ENCODE data around the gene PRR30.
"Not testable (repeated sequence)": the region's sequence is repeated elsewhere in the genome, so short reads cannot be mapped to it uniquely, and the experiment has no call there.

PRR30 gene

DNA sequence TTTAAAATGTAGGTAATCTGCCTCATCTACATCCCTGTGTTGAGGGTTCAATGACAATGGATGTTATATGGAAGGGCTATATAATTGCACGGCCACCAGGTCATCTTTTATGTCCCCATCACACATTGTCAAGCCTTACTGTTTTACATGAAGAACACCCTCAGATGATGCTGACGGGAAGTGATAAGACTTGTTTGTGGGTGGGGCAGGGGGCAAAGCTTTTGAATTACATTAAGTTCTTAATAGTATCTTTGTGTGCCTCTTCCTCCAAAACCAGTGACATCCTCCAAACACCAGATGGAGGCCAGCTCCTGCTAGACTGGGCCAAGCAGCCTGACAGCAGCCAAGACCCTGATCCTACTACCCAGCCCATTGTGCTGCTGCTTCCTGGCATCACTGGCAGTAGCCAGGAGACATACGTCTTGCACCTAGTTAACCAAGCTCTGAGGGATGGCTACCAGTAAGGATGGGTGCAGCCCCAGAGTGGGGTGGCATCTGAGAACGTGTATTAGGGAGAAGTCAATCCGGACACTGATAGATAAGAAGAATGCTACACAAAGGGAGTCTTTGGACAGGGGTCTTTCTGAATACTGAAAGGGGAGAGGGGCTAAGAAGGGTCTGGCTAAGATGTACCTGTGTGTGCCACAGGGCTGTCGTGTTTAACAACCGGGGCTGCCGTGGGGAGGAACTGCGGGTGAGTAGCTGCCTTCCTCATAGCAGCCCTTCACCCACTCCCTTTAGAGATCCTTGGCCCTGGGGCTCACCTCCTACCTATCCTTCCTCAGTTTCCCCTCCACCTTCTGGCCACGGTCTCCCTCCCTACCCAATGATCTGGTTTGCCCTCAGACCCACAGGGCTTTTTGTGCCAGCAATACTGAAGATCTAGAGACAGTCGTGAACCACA lies 10.3 kb downstream of the PRR30 start:
- DNase-seq, result no peak

DNA sequence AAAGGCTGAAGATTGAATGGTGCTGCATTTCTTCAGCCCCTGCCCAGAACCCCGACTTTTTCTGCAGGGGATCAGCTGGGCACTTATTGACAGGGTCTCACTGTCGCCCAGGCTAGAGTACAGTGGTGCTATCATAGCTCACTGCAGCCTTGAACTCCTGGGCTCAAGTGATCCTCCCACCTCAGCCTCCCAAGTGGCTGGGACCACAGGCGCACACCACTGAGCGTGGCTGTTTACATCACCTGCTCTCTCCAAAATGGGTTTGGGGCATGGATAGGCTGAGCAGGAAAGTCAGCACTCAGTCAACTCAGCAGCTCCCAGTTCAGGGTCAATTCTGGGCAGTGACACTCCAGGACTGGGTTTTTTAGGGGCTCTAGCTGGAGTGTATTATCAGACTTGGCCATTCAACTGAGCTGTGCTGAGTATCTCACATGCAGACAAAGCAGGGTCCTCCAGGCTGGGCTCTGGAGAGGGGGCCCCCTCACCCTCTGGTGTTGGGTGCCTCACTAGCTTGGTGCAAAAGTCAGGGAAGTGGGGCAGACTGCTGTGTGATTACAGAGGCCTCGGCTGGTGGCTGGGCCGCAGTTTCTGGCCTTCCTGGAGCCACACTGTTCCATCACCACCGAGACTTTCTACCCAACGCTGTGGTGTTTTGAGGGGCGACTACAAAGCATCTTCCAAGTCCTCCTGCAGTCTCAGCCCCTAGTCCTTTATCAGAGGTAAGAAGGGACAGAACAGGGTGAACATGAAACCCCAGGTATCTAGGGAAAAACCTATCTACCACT lies 11.1 kb downstream of the PRR30 start:
- DNase-seq, result no peak

DNA sequence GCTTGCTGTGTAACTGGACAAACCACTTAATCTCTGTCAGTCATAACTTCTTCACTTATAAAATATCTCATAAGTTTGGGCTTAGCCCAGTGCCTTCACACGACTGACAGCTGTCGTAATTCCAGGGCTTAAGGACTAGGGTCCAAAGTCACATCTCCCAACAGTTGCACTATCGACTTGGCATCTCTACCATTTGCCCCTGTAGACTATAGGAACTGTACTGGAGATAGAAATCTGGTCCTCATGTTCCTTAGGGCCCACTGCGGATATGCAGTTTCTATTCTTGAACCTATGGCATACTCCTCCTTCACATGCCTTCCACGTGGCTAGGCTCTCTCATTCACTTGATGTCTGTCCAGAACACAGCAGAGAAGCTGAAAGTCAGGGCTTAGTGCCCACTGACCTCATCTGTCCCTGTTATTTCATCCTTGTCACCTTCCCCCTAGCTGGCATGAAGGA lies 12.9 kb downstream of the PRR30 start:
- DNase-seq, result no peak

DNA sequence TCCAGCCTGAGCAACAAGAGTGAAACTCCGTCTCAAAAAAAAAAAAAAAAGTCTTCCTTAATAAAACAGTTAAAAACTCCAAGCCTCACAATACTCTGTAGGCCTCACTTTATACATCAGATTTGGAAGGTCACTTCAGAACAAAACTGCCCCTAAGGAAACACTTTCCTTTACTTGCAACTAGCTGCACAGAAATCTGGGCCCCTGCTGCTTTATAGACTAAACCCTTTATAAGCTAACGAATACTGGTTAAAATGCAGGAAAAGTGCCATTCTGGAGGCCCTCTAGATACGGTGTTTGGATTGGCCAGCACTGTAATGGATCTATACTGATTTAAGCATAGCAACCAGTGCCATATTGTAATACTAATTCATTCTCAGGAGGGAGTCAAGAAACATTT lies 14.1 kb downstream of the PRR30 start:
- no peak for DNase-seq

DNA sequence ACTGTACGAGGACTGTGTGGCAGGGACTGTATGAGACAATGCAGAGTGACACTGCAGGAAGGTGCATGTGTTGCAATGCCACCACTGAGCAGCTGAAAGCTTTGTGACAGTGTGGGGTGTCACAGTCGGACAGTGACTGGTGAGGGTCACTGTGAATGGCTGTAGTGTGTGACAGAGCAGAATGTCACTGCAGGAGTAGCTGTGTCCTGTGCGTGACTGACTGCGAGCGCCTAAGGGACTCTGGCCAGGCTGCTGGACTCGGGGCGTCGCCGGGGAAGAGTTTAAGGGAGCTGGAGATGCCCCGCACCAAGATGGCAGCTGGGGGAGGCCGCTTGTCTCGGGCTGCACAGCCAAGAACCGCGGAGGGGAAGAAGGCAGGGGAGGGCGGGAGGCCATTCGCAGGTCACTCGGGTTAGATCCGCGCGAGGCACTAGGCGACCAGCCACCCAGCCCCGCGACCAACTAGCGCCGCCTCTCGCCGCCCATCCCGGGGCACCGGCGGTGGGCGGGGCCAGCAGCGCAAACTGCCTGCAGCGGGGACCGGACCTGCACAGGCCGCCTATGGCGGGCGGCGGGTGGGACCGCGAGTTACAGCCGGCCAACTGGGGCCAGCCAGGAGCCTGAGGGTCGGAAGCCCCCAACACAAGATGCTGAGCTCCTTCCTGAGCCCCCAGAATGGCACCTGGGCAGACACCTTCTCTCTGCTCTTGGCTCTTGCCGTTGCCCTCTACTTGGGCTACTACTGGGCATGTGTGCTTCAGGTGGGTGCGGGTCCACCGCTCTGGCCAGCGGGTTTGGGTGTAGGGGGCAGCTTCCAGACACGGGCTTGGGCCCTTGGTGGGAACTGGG lies 15.7 kb downstream of the PRR30 start, which contains the start of gene ABHD1:
ABHD1 (plus strand) TSS at position 514 of the 849 bp plus-strand sequence; CDS start at position 648, 134 bp downstream.
- DNase-seq, result peak; percentile 43 to 84 (median 69)

DNA sequence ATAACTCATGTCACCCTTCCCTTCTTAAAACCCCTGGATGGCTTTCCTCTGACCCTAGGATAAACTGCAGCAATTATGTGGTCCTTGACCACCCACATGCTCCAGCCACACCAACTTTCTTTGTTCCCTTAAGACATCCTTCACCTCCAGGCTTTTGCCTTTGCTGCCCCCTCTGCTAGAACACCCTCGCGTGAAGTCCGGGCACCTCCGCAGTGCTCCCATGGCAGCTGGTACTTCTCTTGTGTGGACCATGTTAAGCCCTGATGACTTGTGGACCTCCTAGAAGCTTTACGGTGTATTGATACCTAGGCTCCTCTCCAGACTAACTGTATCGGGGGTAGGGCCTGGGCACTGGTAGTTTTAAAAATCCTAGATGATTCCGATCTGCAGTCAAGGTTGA lies 16.4 kb downstream of the PRR30 start:
- no peak for DNase-seq

DNA sequence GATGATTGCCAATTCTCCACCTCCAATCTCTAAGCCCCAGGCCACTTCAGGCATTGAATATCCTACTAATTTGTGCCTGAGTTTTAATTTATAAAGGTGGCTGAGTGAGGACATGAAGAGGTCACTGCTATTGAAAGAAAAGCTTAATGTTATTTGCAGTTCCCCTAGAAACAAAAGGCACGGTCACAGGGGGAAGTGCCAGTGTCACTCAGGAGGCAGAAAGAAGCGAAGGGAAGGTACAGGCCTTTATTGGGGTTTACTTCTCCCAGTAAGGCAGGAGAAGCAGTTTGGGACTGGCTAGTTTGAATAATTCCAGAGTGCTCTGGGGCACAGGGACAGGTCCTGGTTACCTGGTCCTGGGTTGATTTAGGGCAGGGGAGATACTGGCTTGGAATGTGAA lies 17.3 kb downstream of the PRR30 start:
- DNase-seq, result peak in 3 of 4 experiments; percentile 29 to 50 (median 49)

DNA sequence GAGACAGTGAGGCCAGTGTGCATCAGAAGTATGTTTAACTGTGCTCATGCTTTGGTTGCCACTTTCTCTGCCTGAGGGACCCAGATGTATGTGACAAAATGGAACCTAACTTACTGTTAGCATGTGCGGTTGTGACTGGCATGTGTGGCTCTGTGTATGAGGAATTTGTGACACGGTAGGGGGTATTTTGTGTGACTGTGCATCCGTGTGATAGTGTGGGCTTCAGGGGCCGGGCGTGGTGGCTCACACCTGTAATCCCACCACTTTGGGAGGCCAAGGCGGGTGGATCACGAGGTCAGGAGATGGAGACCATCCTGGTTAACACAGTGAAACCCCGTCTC lies 19.9 kb downstream of the PRR30 start:
- DNase-seq, result not testable (repeated sequence)

DNA sequence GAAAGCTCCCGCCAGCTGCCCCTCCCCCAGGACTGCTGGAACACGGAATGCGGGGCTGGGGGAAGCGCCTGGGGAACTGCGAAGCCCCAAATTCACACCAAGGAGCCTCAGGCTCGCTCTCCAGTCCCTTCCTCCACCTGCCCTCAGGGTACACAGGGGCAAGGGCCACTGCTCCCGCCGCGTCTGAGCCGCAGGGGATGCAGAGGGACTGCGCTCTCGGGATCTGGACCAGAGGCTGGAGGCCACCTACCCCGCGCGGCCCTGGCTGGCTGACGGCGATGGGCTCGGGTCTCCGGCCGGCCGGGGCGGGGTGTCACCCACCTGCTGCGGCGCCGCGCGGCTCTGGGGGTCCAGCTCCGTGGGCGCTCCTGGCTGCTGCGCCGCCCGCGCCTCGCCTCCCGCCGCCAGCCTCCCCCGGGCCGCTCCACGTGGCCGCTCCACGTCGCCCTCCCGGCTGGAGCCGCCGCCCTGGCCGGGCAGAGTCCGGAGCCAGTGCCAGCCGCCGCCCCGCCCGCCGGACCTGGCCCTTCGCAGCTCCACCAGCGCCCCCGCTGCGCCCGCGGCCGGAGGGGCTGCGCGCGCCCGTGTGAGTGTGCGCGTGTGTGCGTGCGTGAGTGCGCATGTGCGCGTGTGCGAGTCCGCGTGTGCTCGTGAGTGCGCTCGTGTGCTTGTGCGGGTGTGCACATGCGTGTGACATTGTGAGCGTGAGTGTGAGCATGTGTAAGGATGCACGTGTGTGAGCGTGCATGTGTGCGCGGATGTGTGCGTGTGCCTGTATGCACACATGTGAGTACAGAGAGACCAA lies 20.5 kb downstream of the PRR30 start, which contains the start of gene CGREF1:
CGREF1 (minus strand) TSS at position 604 of the 805 bp plus-strand sequence. CDS start 14,762 bp downstream, outside the sequence.
- peak in 2 of 4 experiments; percentile 22 to 41 for DNase-seq

DNA sequence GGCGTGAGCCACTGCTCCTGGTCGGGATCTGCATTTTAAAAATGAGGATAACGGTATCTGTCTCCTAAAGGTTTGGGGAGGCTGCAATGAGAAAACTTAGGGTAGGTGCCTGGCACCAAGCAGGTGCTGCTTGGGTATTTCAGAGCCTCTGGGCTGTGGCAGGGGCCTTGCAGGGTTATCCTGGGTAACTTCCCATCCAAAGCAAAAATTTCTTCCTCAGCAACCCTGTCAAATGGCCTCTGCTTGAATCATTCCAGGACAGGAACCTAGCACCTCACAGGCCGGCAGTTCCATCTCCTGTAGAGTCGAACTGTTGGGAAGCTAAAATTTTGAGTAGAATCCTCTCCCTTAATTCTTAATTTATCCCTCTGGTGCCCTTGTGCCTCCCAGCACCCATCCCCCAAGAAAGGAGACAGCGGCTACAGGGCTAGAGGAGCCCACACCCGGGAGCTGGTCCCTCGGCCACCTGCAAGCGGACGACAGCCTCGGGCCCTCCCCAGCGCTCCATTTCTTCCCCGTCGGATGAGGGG lies 21.1 kb downstream of the PRR30 start:
- no peak for DNase-seq

DNA sequence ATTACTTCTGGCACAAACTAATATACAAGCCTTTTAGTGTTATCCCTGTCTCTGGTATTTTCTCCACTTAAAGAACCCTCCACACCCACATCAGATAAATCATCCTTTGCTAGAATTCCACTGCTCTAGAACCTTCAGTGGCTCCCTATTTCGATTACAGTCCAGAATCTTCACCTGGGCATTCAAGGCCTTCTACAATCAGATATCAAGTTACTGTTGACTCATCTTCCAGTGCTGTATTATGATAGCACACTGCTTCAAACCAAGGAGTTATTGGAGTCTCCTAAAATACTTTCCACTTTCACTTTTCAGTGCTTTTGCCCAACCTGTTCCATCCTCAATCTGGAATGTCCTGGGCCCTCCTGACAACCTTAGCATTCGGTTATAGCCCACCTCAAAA lies 23.7 kb downstream of the PRR30 start:
- DNase-seq, result no peak

DNA sequence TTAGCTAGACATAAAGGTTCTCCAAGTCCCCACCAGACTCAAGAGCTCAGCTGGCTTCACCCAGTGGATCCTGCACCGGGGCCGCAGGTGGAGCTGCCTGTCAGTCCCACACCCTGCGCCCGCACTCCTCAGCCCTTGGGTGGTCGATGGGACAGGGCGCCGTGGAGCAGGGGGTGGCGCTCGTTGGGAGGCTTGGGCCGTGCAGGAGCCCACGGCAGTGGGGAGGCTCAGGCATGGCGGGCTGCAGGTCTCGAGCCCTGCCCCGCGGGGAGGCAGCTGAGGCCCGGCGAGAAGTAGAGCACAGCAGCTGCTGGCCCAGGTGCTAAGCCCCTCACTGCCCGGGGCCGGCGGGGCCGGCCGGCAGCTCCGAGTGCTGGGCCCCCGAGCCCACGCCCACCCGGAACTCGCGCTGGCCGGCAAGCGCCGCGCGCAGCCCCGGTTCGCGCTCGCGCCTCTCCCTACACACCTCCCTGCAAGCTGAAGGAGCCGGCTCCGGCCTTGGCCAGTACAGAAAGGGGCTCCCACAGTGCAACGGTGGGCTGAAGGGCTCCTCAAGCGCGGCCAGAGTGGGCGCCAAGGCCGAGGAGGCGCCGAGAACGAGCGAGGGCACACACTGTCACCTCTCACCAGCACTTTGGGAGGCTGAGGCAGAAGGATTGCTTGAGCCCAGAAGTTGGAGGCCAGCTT lies 27.7 kb downstream of the PRR30 start:
- DNase-seq, result not testable (repeated sequence)

DNA sequence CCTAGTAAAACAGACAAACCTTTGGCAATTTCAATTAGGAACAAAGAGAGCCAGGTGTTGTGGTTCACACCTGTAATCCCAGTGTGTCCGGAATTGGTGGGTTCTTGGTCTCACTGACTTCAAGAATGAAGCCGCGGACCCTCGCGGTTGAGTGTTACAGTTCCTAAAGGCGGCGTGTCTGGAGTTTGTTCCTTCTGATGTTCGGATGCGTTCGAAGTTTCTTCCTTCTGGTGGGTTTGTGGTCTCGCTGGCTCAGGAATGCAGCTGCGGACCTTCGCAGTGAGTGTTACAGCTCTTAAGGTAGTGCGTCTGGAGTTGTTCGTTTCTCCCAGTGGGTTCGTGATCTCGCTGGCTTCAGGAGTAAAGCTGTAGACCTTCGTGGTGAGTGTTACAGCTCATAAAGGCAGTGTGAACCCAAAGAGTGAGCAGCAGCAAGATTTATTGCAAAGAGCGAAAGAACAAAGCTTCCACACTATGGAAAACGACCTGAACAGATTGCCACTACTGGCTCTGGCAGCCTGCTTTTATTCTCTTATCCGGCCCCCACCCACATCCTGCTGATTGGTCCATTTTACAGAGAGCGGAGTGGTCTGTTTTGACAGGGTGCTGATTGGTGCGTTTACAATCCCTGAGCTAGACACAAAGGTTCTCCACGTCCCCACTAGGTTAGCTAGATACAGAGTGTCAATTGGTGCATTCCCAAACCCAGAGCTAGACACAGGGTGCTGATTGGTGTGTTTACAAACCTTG lies 28.4 kb downstream of the PRR30 start:
- DNase-seq, result not testable (repeated sequence)

DNA sequence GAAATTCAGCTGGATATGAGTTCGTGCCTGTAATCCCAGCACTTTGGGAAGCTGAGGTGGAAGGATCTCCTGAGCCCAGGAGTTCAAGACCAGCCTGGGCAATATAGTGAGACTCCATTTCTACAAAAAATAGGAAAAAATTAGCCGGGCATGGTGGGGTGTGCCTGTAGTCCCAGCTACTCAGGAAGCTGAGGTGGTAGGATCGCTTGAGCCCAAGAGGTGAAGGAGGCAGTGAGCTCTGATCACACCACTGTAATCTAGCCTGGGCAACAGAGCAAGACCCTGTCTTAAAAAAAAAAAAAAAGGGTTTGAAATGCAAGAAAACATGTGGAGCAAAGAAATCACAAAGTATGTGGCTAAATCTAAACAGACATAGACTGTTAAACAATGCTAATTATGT lies 30.1 kb downstream of the PRR30 start:
- no peak for DNase-seq

DNA sequence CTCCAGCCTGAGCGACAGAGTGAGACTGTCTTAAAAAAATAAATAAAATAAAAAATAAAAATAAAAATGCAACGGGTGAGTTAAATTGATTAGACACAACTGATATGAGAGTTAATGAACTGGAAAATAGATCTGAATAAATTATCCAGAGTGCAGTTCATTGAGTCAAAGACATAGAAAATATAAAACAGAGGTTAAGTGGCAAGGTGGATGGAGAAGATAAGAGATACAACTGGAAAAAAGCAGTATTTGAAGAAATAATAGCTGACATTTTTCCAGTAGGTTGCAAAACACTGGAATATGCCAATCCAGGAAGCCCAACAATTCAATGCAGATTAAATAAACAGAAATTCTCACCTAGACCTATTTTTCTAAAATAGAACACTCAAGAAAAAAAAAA lies 31.0 kb downstream of the PRR30 start:
- no peak for DNase-seq

DNA sequence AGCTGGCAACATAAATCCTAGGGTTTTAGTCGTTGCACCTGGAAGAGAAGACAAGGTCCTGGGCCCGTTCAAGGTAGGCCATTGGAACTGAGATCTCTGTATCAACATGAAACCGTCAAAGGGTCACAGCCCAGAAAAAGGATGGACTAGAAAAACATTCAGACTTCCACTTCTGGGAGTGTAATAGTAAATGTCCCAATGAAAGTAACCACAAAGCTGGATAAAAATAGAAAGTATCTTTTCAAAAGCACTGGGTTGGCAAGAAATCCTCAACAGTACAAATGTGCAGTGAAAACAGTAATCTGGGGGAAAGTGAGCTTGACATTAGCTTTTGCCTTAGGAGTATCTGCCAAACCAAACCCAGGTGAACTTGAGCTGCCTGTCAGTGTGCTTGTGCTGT lies 33.2 kb downstream of the PRR30 start:
- peak in 1 of 4 experiments; percentile 13 for DNase-seq

DNA sequence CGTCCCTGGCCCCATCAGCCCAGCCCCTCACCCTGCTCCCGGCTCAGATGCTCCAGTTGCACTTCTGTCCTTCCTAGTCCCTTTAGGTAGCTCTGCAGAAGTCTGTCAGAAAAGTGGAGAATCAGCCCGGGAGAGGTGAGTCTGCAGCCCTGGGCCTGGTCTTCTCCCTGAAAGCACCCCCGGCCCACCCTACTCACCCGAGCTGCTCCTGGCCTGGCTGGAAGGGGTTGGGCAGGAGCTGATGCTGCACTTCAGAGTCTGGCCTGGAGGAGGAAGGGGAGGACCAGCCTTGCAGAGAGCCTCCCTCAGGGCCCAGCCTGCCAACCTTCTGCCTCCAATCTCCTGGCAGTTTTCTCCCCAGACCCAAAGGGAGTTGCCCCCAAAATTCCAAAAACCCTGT lies 36.9 kb downstream of the PRR30 start:
- DNase-seq, result no peak

DNA sequence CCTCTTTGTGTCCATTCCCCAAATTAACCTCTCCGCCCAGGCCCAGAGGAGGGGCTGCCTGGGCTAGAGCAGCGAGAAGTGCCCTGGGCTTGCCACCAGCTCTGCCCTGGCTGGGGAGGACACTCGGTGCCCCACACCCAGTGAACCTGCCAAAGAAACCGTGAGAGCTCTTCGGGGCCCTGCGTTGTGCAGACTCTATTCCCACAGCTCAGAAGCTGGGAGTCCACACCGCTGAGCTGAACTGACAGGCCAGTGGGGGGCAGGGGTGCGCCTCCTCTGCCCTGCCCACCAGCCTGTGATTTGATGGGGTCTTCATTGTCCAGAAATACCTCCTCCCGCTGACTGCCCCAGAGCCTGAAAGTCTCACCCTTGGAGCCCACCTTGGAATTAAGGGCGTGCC lies 39.2 kb downstream of the PRR30 start:
- no peak for DNase-seq

DNA sequence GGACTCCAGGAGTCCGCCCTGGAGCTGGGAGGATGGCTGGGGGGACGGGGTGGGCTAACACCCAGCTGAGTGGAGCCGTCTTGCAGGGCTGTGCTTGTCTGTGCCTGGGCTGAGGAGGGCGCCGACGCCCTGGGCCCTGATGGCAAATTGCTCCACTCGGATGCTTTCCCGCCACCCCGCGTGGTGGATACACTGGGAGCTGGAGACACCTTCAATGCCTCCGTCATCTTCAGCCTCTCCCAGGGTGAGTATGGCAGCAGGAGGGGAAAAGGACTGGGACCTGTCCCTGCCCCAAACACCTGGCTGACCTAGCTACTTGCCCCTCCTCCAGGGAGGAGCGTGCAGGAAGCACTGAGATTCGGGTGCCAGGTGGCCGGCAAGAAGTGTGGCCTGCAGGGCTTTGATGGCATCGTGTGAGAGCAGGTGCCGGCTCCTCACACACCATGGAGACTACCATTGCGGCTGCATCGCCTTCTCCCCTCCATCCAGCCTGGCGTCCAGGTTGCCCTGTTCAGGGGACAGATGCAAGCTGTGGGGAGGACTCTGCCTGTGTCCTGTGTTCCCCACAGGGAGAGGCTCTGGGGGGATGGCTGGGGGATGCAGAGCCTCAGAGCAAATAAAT lies 39.8 kb downstream of the PRR30 start:
- DNase-seq, result no peak
